Endothelial cell of umbilical vein (primary cell): ENCODE results near the gene MLYCD. TPM values are rescaled to one million over a fixed set of nuclear protein-coding genes. Genes with fewer than 3 reads are reported as not detected.
A peak's percentile ranks its signal among the peaks of the same experiment; 100 is the strongest.

Experiments used
- BruUV-seq: library from RNA; stranded (reverse); fragments of 400-500 nt; replicated peaks from 2 replicates; lab custom pipeline; 2021; lab: Mats Ljungman, UMichigan
- CTCF ChIA-PET: fragments of 300-600, 350-600 bp; sonication (Branson Sonifier 250); formaldehyde crosslinking; loops from one replicate; lab custom pipeline; 2021; ENCODE audit warnings: antibody characterized with exemption, inconsistent platforms; lab: Charles Lee
- POLR2A ChIA-PET: fragments of 300-600, 350-600 bp; sonication (Branson Sonifier 250); formaldehyde crosslinking; loops from one replicate; lab custom pipeline; 2021; ENCODE audit warnings: antibody characterized with exemption, inconsistent platforms; lab: Charles Lee
- DNase-seq: peaks from one replicate; pipeline ENCODE4 v3.0.0-alpha.2; 2011; ENCODE audit warnings: low read depth, low spot score
- FAIRE-seq: peaks from 2 replicates; lab custom pipeline; 2011; peaks lifted over from hg19 to GRCh38; lab: Jason Lieb, UNC
- H2AFZ ChIP-seq: 2 replicates; pipeline ENCODE4 v1.6.0; 2012; ENCODE audit warnings: low read depth, low read length, control low read depth, inconsistent platforms
- H3K27ac ChIP-seq: 2 replicates; pipeline ENCODE4 v1.5.1; 2011; ENCODE audit warnings: low read depth, mild to moderate bottlenecking, control low read depth, low read length, moderate library complexity; ENCODE audit not compliant: insufficient read depth
- H3K27me3 ChIP-seq, 2 experiments: 2 replicates each; pipeline versions ENCODE4 v1.6.0 to v1.6.1; 2011; ENCODE audit warnings: low read length in 2 of 2, mixed read lengths in 1 of 2; ENCODE audit not compliant: control insufficient read depth in 2 of 2, insufficient read depth in 2 of 2
- H3K36me3 ChIP-seq, 2 experiments: 2 replicates in 1 of 2; 3 replicates in 1 of 2; pipeline ENCODE4 v1.5.1; 2011; ENCODE audit warnings: low read length in 2 of 2, mild to moderate bottlenecking in 1 of 2, moderate library complexity in 1 of 2; ENCODE audit not compliant: control insufficient read depth in 2 of 2, insufficient read depth in 2 of 2; ENCODE audit errors: extremely low read depth in 1 of 2
- H3K4me1 ChIP-seq: 3 replicates; pipeline ENCODE4 v1.5.1; 2011; ENCODE audit warnings: mild to moderate bottlenecking, low read length; ENCODE audit not compliant: control insufficient read depth, insufficient read depth; ENCODE audit errors: extremely low read depth
- H3K4me2 ChIP-seq: 2 replicates; pipeline ENCODE4 v1.6.1; 2011; ENCODE audit warnings: low read length, control low read depth, mixed read lengths; ENCODE audit not compliant: insufficient read depth
- H3K4me3 ChIP-seq, 3 experiments: fragments of 200-600 bp in 1 of 3; sonication (generic), shearing (Covaris generic) in 1 of 3; replicated peaks in 1 of 3; 2 replicates each; pipeline ENCODE4 v1.5.1; 2011 to 2016; ENCODE audit warnings: control low read depth in 3 of 3, low read length in 3 of 3, mild to moderate bottlenecking in 2 of 3, inconsistent platforms in 1 of 3, low read depth in 1 of 3, moderate library complexity in 1 of 3; ENCODE audit not compliant: insufficient read depth in 1 of 3
- H3K79me2 ChIP-seq: 2 replicates; pipeline ENCODE4 v1.6.0; 2012; ENCODE audit warnings: low read length, inconsistent platforms; ENCODE audit not compliant: control insufficient read depth, insufficient read depth
- H3K9ac ChIP-seq: replicated peaks from 2 replicates; pipeline ENCODE3; 2011; ENCODE audit warnings: low read length, control low read depth; ENCODE audit not compliant: insufficient read depth; ENCODE audit errors: extremely low read depth
- H3K9me1 ChIP-seq: replicated peaks from 3 replicates; pipeline ENCODE4 v1.6.0; 2011; ENCODE audit warnings: mild to moderate bottlenecking, low read length; ENCODE audit not compliant: control insufficient read depth, insufficient read depth; ENCODE audit errors: extremely low read depth
- H3K9me3 ChIP-seq: replicated peaks from 2 replicates; pipeline ENCODE4 v1.5.1; 2012; ENCODE audit warnings: low read length, inconsistent platforms; ENCODE audit not compliant: control insufficient read depth, insufficient read depth
- H4K20me1 ChIP-seq: replicated peaks from 2 replicates; pipeline ENCODE3; 2011; ENCODE audit warnings: mild to moderate bottlenecking, low read length; ENCODE audit not compliant: control insufficient read depth, insufficient read depth; ENCODE audit errors: extremely low read depth
- CTCF ChIP-seq, 2 donors: IDR thresholded peaks; 1 replicate in 1 of 2; 2 replicates in 1 of 2; pipeline ENCODE4 v1.5.1; 2011; ENCODE audit warnings: low read length in 2 of 2, mild to moderate bottlenecking in 2 of 2, moderate library complexity in 2 of 2, control low read depth in 1 of 2, inconsistent platforms in 1 of 2, low read depth in 1 of 2; ENCODE audit not compliant: insufficient read depth in 1 of 2; ENCODE audit errors: extremely low read depth in 1 of 2
- EZH2 ChIP-seq: IDR thresholded peaks from 2 replicates; pipeline ENCODE4 v1.6.1; 2012; ENCODE audit warnings: borderline replicate concordance, low read depth, mild to moderate bottlenecking, moderate library complexity, low read length, inconsistent platforms; ENCODE audit not compliant: severe bottlenecking
- FOS ChIP-seq: IDR thresholded peaks from 2 replicates; pipeline ENCODE4 v1.6.1; 2011; ENCODE audit warnings: mild to moderate bottlenecking, low read length, moderate library complexity, borderline replicate concordance; ENCODE audit not compliant: insufficient read depth
- GATA2 ChIP-seq: IDR thresholded peaks from 2 replicates; pipeline ENCODE4 v1.7.0; 2011; ENCODE audit warnings: low read depth, mild to moderate bottlenecking, moderate library complexity, mixed read lengths, low read length; ENCODE audit not compliant: insufficient read length, insufficient read depth
- JUN ChIP-seq: IDR thresholded peaks from 2 replicates; pipeline ENCODE4 v1.6.1; 2011; ENCODE audit warnings: borderline replicate concordance, low read depth; ENCODE audit not compliant: insufficient read length, insufficient read depth
- MAX ChIP-seq: IDR thresholded peaks from 2 replicates; pipeline ENCODE4 v1.6.1; 2011; ENCODE audit not compliant: insufficient read depth, insufficient read length
- MYC ChIP-seq: IDR thresholded peaks from one replicate; pipeline ENCODE4 v1.6.1; 2011; ENCODE audit warnings: mild to moderate bottlenecking, low read depth, low read length
- POLR2A ChIP-seq: IDR thresholded peaks from 2 replicates; pipeline ENCODE4 v1.6.1; 2012; ENCODE audit warnings: low read depth, mild to moderate bottlenecking, control low read depth, low read length
- POLR2AphosphoS5 ChIP-seq: IDR thresholded peaks from 2 replicates; pipeline ENCODE4 v1.6.1; 2012; ENCODE audit warnings: low read depth, mild to moderate bottlenecking, control low read depth, low read length, moderate library complexity; ENCODE audit not compliant: insufficient read depth
- dilution Hi-C: fragments of 300-500 bp; cut with MboI; formaldehyde crosslinking; loops from one replicate; pipeline ENCODE4 v1.15.0; 2019; ENCODE audit warnings: low sequenced_read_pairs; ENCODE audit not compliant: extremely low pct_ligation_motif_present
- intact Hi-C: fragments of 100-400 bp; cut with micrococcal nuclease; formaldehyde crosslinking; loops from one replicate; pipeline ENCODE4 v1.10.0; 2022
- polyA plus RNA-seq, 4 experiments: library from polyadenylated mRNA; depleted of rRNA in 3 of 4; stranded (reverse) in 3 of 4; unstranded in 1 of 4; fragments of >200 nt; gene quantifications; 2 replicates each; pipeline versions ENCODE4 v1.2.1 to v1.2.3, GENCODE V29; 2011 to 2012; ENCODE audit warnings: missing spikeins in 1 of 4
- total RNA-seq: library from RNA; stranded (reverse); gene quantifications from 2 replicates; pipeline ENCODE4 v1.2.3, GENCODE V29; 2021

MLYCD gene
- total and polyA plus RNA-seq, 2 donors (not counting 3 experiments of a cell fraction or from before 2014, with no cell fraction given): 2.0 to 3.4 TPM

GRCh38 chr16:83878838-83879237 lies 20.1 kb upstream of the MLYCD start:
- H3K9ac ChIP-seq: no peak overlapping the region
- H3K27ac ChIP-seq: no peak overlapping the region
- no peaks in the 10 kb centered on the region for H3K79me2 ChIP-seq
- no peak overlapping the region for H2AFZ ChIP-seq
- dilution Hi-C loops: no loop called here
- FAIRE-seq (peak; percentile 64), DNase-seq (peak; percentile 70)
- H3K36me3 ChIP-seq: no peaks in the 10 kb centered on the region
- no peaks in the 10 kb centered on the region for H4K20me1 ChIP-seq
- H3K27me3 ChIP-seq: peaks cover 13 to 20% of the 10 kb centered on the region in 2 experiments
- no peak overlapping the region for H3K4me3 ChIP-seq
- no peaks in the 10 kb centered on the region for H3K9me3 ChIP-seq
- CTCF ChIA-PET: interaction anchor here (1.6 kb wide), 1 partner anchor 52 kb away, joined by 29 read pairs; no protein-coding TSS in a partner anchor
- no peak for TF ChIP-seq JUN
- TF ChIP-seq CTCF (IDR thresholded peaks at IDR 0.05; ENCODE audit: extremely low read depth in 1 of 2, insufficient read depth in 1 of 2, low read depth in 1 of 2, low read length in 2 of 2): peak; percentile 22 to 38
- H3K4me1 ChIP-seq: no peaks in the 10 kb centered on the region
- intact Hi-C loops: loop anchor here (1.0 to 5.0 kb wide), 3 partner anchors 53 to 1617 kb away; no protein-coding TSS in a partner anchor
- H3K9me1 ChIP-seq: no peaks in the 10 kb centered on the region
- BruUV-seq: no TSS peak
- H3K4me2 ChIP-seq: no peak overlapping the region
- POLR2A ChIA-PET: no interaction called here

GRCh38 chr16:83882163-83882885 lies 16.6 kb upstream of the MLYCD start:
- POLR2A ChIA-PET: no interaction called here
- Histone ChIP-seq H3K27me3 (peaks cover 3 to 5% of the 10 kb centered on the region in 2 experiments), H4K20me1 (no peaks in the 10 kb centered on the region), H3K27ac (no peak overlapping the region), H3K9ac (no peak overlapping the region), H3K9me1 (no peaks in the 10 kb centered on the region), H2AFZ (no peak overlapping the region), H3K4me1 (no peaks in the 10 kb centered on the region), H3K9me3 (no peaks in the 10 kb centered on the region), H3K4me3 (no peak overlapping the region), H3K79me2 (no peaks in the 10 kb centered on the region), H3K4me2 (no peak overlapping the region), H3K36me3 (no peaks in the 10 kb centered on the region)
- intact Hi-C loops (no loop called here), dilution Hi-C loops (no loop called here)
- TF ChIP-seq FOS: no peak
- TF ChIP-seq MYC: no peak
- no peak for TF ChIP-seq POLR2AphosphoS5
- no peak for TF ChIP-seq MAX
- no peak for TF ChIP-seq GATA2
- TF ChIP-seq EZH2: no peak
- TF ChIP-seq POLR2A: no peak
- TF ChIP-seq CTCF (IDR thresholded peaks at IDR 0.05; ENCODE audit: extremely low read depth in 1 of 2, insufficient read depth in 1 of 2, low read depth in 1 of 2, low read length in 2 of 2): no peak
- TF ChIP-seq JUN: no peak
- FAIRE-seq (no peak), DNase-seq (no peak)
- CTCF ChIA-PET: interaction anchor here (3.4 to 3.7 kb wide), 2 partner anchors 55 to 58 kb away, joined by 11 to 19 read pairs; no protein-coding TSS in a partner anchor
- no TSS peak for BruUV-seq
